GM18907 (cell line): ENCODE measurements around the gene WHRN.

ENCODE experiments used
- ATAC-seq: cut with Tn5 transposase; IDR thresholded peaks from one replicate; pipeline ENCODE4 v1.9.1; 2021; ENCODE audit warnings: mild to moderate bottlenecking, moderate library complexity; ENCODE audit not compliant: unreplicated experiment

WHRN gene

DNA sequence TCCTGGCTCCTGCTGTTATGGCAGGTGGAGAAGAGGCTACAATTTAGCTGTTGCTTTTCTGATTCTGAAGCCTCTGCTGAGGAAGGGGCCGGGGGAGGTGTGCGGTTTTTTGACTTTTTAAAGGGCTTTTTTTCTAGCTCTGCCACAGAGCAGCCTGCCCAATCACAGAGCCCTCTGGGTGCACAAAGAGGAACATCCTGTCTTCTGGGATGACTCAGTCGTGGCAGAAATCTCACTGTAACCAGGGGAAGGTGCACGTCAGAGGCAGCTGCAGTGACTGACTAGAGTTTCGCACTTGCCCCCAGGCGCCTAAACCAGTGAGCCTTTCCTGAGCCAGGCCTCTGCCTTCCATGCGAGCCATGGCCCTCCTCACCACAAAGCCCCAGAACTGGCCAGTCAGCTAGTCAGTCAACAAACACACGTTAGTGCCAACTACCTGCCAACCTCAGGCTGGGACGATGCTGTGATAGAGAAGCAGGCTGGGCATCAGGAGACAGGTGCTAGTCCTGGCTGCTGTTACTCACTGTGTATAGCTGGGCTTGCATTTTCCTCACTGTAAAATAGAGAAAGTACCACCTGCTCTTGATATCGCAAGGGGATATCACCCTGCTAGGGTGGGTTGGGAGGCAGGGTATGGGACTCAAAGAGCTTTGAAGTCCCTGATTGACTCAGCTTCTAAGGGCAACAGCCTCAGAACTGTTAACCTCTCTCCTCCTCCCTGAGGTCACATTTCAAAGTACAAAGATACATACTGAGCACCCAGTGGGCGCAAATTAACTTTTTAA, 119.7 kb downstream of the WHRN start:
- peak; percentile 86 for ATAC-seq

GRCh38 chr9:114384836-114385396, 120.4 kb downstream of the WHRN start:
- ATAC-seq: no peak

DNA sequence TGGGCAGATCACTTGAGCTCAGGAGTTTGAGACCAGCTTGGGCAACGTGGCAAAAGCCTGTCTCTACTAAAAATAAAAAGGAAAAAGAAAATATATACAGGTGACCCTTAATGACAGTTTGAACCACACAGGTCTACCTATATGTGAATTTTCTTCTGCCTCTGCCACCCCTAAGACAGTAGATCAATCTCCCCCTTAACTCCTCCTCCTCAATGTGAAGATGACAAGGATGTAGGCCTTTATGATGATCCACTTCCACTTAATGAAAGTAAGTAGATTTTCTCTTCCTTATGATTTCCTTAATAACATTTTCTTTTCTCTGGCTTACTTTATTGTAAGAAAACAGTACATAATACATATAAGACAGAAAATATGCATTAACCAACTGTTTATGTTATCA, 120.9 kb downstream of the WHRN start:
- no peak for ATAC-seq

DNA sequence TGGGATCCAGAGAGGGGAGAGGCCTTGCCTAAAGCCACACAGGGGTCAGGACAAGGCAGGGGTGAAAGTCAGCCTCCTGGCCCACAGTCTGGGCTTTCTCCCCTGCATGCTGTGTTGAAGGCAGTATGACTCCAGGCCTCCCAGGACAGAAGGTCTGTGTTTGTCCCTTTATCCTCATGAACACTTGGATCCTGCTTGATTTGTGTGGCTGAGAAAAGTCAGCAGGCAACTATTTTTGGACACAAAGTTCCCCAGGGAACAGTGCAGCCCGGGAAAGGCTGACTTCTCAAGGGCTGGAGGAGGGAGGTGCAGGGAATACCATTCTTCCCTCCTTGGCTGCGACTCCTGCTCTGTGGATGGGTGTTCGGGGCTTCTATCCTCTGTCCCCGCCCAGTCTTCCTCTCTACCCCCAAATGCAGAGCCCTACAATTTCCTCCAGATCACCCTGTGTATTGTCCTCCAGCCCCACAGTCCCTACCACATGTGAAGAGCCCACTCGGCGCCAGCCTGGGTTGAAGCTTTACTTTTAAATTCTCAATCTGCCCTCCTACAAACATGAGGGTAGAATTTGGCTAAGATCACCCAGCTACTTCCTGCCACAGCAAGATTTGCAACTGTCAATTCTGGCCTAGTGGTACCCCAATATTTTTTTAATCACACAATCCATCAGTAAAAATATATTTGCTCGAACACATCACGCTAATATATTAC, 121.6 kb downstream of the WHRN start:
- ATAC-seq: no peak

DNA sequence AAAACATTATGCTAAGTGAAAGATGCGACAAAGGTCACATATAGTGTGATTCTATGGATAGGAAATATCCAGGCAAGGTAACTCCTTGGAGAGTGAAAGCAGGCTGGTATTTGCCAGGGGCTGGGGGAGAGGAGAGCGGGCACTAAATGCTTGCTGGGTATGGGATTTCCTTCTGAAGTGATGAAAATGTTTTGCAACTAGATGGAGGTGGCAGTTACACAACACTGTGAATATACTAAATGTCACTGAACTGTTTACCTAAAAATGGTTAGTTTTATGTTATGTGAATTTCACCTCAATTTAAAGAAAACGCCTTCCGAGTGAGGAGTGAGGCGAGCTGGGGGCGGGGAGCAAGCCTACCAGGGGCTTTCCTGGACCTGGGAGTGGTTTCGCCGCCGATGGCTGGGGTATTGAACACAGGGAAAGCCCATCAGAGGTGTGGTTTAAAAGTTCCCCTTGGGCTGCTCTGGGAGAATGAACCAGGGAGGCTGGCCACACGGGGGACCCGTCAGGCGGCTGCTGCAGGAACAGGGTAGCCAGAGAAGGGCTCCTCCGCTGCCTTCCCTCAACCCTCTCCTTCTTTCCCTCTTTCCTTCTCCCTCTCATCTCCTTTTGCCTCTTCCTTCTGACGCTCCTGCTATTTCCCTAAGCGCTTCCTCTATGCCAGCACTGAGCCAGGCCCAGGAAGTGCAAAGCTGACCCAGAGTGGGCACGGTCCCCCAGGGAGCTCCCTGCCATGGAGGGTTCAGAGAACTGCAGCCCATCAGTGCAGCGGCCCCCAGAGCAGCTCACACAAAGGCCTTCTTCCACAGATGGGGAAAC, 122.4 kb downstream of the WHRN start:
- peak; percentile 30 for ATAC-seq

DNA sequence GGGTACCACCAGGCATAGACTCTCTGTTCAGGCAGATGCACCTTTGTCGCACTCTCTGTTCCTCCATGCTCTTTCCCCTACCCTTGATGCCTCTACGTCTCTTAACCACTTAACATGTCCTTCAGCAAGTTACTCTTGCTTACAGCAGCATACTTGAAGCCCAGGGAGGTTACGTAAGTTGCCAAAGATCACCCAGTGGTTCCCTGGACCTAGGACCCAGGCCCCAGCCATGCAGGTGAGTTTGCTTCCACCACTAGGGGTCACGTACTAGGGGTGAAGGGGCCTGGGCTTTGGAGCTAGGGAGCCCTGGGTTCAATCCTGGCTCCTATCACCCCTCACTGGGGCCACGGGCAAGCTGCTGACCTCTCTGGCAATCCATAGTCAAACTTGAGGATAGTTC, 126.4 kb downstream of the WHRN start:
- ATAC-seq: no peak

GRCh38 chr9:114378016-114378415, 127.3 kb downstream of the WHRN start:
- ATAC-seq: no peak

DNA sequence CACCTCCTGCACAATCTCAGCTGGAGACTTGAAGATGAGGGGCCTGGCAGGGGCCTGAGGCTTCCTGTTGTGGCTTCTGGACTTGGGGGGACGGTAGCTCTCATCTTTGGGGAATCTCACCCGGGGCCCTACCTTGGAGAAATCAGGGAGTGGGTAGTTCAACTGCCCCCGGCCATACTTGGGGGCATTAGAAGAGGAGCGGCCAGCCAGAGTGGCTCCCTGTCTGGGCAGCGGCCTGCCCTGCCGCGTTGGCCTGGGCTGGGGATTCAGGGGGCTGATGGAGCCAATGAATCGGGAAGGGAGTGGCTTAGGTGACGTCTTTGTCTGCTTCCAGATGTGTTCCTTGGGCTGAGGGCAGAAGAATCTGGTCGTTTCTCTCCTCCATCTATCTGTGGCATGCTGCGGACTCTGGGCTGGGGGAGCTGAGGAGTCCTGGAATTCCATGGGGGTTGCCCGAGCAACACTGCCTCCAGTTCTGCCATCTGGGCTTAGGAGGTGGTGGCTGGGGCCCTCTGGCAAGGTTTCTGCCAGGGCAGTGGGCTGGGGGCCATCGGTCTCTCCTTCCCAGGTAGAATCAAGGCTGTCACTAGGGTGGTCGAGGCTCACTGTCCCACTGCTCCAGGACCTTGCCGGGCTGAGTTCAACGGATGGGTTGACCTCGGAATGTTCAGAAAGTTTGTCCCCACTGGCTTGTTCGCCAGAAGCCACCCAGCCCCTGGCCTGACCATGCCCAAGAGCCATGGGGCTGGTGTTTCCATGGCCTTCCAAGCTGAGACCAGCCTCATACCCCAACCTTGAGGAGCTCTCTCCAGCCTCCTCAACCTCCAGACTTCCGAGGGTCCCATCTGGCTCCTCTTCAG, 128.5 kb downstream of the WHRN start:
- no peak for ATAC-seq

GRCh38 chr9:114375386-114376175, 129.7 kb downstream of the WHRN start:
- no peak for ATAC-seq

DNA sequence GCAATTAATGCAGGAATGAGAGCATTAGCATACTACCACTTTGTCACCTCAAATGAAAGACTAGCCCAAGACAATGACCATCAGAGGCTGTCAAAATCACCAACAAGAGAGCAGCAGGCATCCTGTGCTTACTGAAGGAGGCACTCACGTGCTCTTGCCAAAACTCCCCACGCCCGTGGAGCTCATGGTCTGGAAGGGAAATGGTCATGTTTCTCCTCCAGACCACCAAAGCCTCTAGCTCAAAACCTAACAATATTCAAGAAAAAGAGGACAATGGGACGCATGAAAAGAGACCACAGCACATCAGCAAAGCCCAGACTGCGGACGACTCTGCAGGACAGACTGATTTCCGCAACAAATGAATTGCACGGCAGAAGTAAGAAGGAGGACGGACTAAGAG, 130.3 kb downstream of the WHRN start:
- ATAC-seq: no peak

DNA sequence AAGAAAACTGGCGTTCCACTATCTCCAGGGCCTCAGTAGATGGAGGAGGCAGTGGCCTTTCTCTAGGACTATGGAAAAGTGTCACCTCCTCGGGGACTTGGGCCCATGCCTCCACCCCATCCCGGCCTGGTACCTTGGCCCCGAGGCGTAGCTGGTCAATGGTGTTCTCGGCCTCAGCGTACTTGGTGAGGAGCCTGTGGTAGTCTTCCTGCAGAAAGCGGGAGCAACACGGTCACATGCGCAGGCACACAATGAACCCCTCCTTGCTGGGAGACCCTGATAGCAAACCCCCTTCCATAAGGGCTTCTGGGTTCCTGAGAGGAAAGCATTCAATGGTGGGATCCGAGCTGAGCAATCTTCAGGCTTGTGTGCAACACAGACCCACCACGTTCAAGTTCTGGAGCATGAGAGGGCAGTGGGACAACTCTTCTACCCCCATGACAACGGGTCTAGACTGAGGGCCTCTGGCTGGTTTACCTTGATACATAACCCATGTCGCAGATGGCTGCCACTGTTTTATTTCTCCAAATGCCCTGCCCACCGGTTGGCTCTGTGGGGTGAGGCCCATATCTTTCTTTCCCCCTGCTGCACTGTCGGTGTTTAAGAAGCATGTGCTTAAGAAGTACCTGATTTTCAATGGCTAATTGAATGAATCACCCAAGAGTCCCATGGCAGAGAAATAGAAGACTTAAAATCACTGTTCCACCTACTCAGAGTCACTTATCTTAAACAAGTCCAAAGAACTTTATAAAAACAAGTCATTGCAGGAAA, 131.1 kb downstream of the WHRN start:
- ATAC-seq: no peak

DNA sequence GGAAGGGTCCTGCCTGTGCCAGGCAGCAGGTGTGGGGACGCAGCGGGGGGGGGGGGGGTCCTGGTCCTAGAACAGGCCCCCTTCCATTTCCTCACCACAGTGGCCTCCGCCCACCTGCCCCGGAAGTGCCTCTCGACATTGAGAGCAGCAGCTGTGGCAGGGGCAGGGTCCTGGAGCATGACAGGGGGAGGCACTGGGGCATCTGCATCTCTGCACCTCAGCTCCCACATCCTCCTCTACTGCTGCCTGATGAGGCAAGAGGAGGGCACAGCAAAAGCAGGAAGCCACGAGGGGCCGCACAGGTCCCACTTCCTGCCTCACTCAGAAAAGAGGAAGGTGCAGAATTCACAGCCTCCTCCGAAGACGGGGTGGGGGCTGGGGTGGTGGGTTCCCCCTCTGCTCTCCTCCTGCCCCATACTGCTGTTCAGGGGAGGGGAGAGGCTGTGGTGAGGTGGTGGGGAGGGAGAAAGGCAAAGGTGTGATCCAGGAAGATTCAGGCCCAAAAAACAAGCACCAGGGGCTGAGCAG, 132.3 kb downstream of the WHRN start:
- ATAC-seq: peak; percentile 95

DNA sequence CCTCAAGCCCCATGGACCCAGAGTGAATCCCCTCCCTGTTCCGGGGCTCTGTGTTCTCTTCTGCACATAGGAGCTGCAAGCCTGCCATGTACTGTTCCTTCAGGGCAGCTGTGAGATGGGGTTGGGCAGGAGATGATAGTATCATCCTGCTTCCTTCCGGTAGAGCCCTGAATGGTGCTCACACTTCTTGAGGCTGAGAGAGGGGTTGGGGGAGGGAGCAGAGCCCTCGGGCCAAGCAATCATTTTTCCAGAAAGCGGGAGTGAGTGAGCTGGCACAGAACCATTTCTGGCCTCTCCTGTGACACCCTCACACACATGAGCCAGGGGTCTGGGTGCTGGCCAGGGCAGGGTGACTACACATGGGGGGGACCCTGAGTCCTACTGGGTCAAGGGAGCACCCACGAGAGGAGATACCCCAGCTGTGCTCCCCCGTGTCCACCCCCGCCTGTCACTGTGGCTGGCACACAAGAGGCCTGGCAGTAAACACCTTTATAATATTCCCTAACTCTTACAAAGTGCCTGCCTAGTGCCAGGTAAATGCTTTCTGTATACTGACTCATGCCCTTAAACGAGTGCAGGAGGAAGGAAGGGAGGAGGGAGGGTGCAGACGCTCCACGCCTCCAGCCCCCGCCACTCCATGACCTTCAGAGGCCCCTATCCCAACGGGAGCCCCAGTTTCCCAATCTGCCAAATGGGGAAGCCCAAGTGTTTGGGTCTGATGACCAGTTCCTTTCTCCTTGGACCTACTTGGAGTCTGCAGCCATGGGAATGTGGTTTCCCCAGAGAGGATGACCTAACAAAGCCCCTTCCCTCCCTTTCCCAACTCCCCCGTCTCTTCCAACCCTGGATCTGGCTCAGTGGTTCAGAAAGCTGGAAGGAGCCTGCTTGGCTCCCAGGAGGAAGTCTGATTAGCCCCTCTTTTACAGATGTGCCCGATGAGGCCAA, 133.0 kb downstream of the WHRN start:
- ATAC-seq: peak; percentile 27

DNA sequence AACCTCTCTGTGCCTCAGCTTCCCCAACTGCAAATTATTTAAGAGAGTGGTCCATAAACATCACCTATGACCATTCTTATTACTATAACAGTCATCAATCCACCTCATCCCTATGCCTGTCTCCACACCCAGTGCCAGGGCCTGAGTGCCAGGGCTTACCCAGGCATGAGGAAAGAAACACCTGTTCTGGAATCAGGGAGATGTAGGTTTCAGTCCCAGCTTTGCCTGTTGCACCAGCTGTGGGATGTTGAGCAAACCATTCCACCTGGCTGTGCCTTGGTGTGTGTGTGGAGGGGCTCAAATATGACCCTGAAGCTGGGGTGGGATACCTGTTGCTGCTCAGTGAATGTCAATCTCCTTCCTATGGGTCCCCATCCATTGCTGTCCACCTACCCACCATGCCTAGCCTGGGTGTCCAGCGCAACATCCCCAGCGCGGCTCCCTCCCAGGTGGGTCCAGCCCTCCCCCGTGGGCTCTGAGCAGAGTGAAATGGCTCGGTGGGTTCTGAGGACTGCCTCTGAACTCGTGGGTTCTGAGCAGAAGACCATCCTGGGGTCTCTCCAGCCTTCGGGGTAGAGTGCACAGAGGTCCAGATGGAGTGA, 133.8 kb downstream of the WHRN start:
- ATAC-seq: no peak

- ATAC-seq: no peak
These were observed 134.3 kb downstream of the WHRN start for GRCh38 chr9:114370968-114371320.

DNA sequence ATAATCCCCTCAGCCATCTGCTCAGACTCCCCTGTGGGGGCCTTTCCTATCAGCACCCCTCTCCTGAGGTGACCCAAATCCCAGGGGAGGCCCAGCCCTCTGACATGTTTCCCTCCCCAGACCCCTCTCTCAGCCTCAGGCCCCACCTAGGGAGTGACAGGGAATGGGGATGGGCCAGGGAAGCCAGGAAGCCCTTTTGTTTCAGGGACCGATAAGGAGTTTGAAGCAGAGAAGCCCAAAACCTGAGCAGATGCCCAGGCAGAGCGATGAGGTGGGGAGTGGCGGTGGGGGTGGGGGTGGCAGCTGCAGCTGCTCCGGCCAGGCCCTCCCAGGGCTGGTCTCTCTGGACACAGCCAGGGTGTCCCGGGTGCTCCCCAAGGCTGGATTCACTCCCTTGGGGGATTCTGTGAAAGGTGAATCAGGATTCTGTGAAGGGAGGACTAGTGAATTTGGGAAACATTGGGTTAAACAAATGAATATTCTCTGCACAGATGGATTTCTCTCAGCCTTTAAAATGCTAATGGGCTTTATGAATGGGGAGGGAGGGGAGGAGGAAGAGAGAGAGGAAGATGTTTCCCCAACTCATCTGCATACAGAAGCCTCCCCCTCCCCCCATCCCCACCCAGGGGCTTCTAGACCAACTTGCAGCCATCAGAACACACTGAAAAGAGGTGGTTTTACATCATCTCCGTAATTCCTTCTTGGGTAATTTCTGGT, 134.9 kb downstream of the WHRN start:
- no peak for ATAC-seq
